Vagina (tissue), 2 donors: ENCODE results near the gene LDLR. TPM values are rescaled to one million over a fixed set of nuclear protein-coding genes. Genes with fewer than 3 reads are reported as not detected.
"Not testable (repeated sequence)": the region's sequence is repeated elsewhere in the genome, so short reads cannot be mapped to it uniquely, and the experiment has no call there.

Experiments
- DNase-seq, 2 donors: peaks; one replicate each; pipeline ENCODE4 v3.0.0-alpha.2; 2017; ENCODE audit errors: extremely low spot score in 2 of 2
- H3K27ac ChIP-seq: fragments of 200-600 bp; sonication (generic); one replicate; pipeline ENCODE4 v1.5.1; 2019
- H3K27me3 ChIP-seq: fragments of 200-600 bp; sonication (generic); one replicate; pipeline ENCODE4 v1.5.1; 2019
- H3K36me3 ChIP-seq, 2 donors: fragments of 200-600 bp; sonication (generic); one replicate each; pipeline ENCODE4 v1.5.1; 2017 to 2019
- H3K4me1 ChIP-seq: fragments of 200-600 bp; sonication (generic); one replicate; pipeline ENCODE4 v1.5.1; 2019
- H3K4me3 ChIP-seq, 2 donors: fragments of 200-600 bp; sonication (generic); 1 replicate in 1 of 2; 2 replicates in 1 of 2; pipeline ENCODE4 v1.5.1; 2016 to 2019
- H3K9me3 ChIP-seq: fragments of 200-600 bp; sonication (generic); one replicate; pipeline ENCODE4 v1.5.1; 2019
- CTCF ChIP-seq, 3 experiments: fragments of 450-650 bp in 2 of 3; fragments of 200-600 bp in 1 of 3; sonication (generic) in 1 of 3; IDR thresholded peaks; one replicate each; pipeline ENCODE4 v1.5.1; 2017 to 2019; ENCODE audit warnings: antibody characterized with exemption in 3 of 3, mild to moderate bottlenecking in 2 of 3, moderate library complexity in 2 of 3
- POLR2A ChIP-seq, 2 donors: fragments of 450-650 bp; IDR thresholded peaks; one replicate each; pipeline ENCODE4 v1.6.1; 2017; ENCODE audit warnings: antibody characterized with exemption in 2 of 2, mild to moderate bottlenecking in 2 of 2, moderate library complexity in 2 of 2
- POLR2AphosphoS5 ChIP-seq, 2 donors: sonication (generic); formaldehyde crosslinking; IDR thresholded peaks; one replicate each; pipeline ENCODE4 v1.9.0; 2017; ENCODE audit warnings: antibody characterized with exemption in 2 of 2, mild to moderate bottlenecking in 2 of 2, low read depth in 1 of 2; ENCODE audit not compliant: insufficient read depth in 1 of 2
- intact Hi-C: fragments of 100-400 bp; cut with DNase I; formaldehyde crosslinking; loops from one replicate; pipeline ENCODE4 v1.15.1; 2023
- total RNA-seq: library from RNA; depleted of rRNA; stranded (reverse); fragments of >200 nt; gene quantifications from one replicate; pipeline ENCODE4 v1.2.3, GENCODE V29; 2016

Gene LDLR
- total RNA-seq, 1 donor from 2014 or later, result 135 TPM

GRCh38 chr19:11123114-11123513, 33.9 kb downstream of the LDLR start:
- no peak overlapping the region for H3K4me3 ChIP-seq
- TF ChIP-seq CTCF (IDR thresholded peaks at IDR 0.05) (no peak), POLR2AphosphoS5 (IDR thresholded peaks at IDR 0.05; ENCODE audit: insufficient read depth in 1 of 2, low read depth in 1 of 2) (no peak), POLR2A (IDR thresholded peaks at IDR 0.05) (no peak)
- no peak for DNase-seq
- intact Hi-C loops, result no loop called here
- H3K36me3 ChIP-seq, result peaks cover 0 to 72% of the 10 kb centered on the region in 2 donors
- H3K4me1 ChIP-seq, result peaks cover 4% of the 10 kb centered on the region
- no peaks in the 10 kb centered on the region for H3K27me3 ChIP-seq
- no peaks in the 10 kb centered on the region for H3K9me3 ChIP-seq
- no peak overlapping the region for H3K27ac ChIP-seq

- DNase-seq, H3K4me1 ChIP-seq, H3K27ac ChIP-seq, H3K27me3 ChIP-seq, intact Hi-C loops, H3K4me3 ChIP-seq, H3K9me3 ChIP-seq: not testable (repeated sequence)
- H3K36me3 ChIP-seq, result peaks cover 0 to 71% of the 10 kb centered on the region in 2 donors
Measured at GRCh38 chr19:11124157-11124556, 34.9 kb downstream of the LDLR start.

- Histone ChIP-seq H3K27ac (peak overlapping the region; percentile 69), H3K36me3 (peaks cover 0 to 63% of the 10 kb centered on the region in 2 donors)
Measured at GRCh38 chr19:11125994-11126685, 36.9 kb downstream of the LDLR start.

GRCh38 chr19:11127905-11128304, 38.6 kb downstream of the LDLR start:
- Histone ChIP-seq H3K9me3 (no peaks in the 10 kb centered on the region), H3K4me3 (no peak overlapping the region), H3K36me3 (peaks cover 0 to 57% of the 10 kb centered on the region in 2 donors), H3K27me3 (no peaks in the 10 kb centered on the region), H3K27ac (peak overlapping the region; percentile 69), H3K4me1 (peaks cover 4% of the 10 kb centered on the region)
- TF ChIP-seq POLR2AphosphoS5 (IDR thresholded peaks at IDR 0.05; ENCODE audit: insufficient read depth in 1 of 2, low read depth in 1 of 2) (no peak), POLR2A (IDR thresholded peaks at IDR 0.05) (no peak), CTCF (IDR thresholded peaks at IDR 0.05) (no peak)
- intact Hi-C loops, result no loop called here
- DNase-seq, result no peak

More at GRCh38 chr19:11125994-11126685, 36.9 kb downstream of the LDLR start:
- H3K27me3 ChIP-seq, result no peaks in the 10 kb centered on the region
- no peak for DNase-seq
- intact Hi-C loops, result no loop called here
- H3K4me1 ChIP-seq, result peaks cover 4% of the 10 kb centered on the region
- no peaks in the 10 kb centered on the region for H3K9me3 ChIP-seq
- peak; percentile 37 for TF ChIP-seq POLR2AphosphoS5 (IDR thresholded peaks at IDR 0.05; ENCODE audit: insufficient read depth in 1 of 2, low read depth in 1 of 2)
- TF ChIP-seq CTCF (IDR thresholded peaks at IDR 0.05), result peak; percentile 72 to 80 (median 78)
- TF ChIP-seq POLR2A (IDR thresholded peaks at IDR 0.05), result no peak
- H3K4me3 ChIP-seq, result no peak overlapping the region

- intact Hi-C loops, result loop anchor here (5.0 kb wide), 2 partner anchors 94 to 156 kb away; no protein-coding TSS in a partner anchor
- H3K36me3 ChIP-seq, result peaks cover 0 to 46% of the 10 kb centered on the region in 2 donors
- no peak for DNase-seq
- TF ChIP-seq POLR2AphosphoS5 (IDR thresholded peaks at IDR 0.05; ENCODE audit: insufficient read depth in 1 of 2, low read depth in 1 of 2), result peak in 1 of 2 donors; percentile 58
- TF ChIP-seq POLR2A (IDR thresholded peaks at IDR 0.05), result no peak
- TF ChIP-seq CTCF (IDR thresholded peaks at IDR 0.05), result peak; percentile 59 to 87 (median 76)
- H3K27ac ChIP-seq, result peak overlapping the region; percentile 61
- H3K4me3 ChIP-seq, result no peak overlapping the region
- H3K4me1 ChIP-seq, result peaks cover 4% of the 10 kb centered on the region
- H3K9me3 ChIP-seq, result no peaks in the 10 kb centered on the region
- no peaks in the 10 kb centered on the region for H3K27me3 ChIP-seq
Measured at GRCh38 chr19:11130824-11131455, 41.7 kb downstream of the LDLR start.
